ENCODE measurements around the gene ACADVL. TPM values are rescaled to one million over a fixed set of nuclear protein-coding genes. Genes with fewer than 3 reads are reported as not detected.

Gene ACADVL
- total and polyA plus RNA-seq, 2 donors (not counting 1 experiment from before 2014, with no cell fraction given), result 640 to 696 TPM

DNA sequence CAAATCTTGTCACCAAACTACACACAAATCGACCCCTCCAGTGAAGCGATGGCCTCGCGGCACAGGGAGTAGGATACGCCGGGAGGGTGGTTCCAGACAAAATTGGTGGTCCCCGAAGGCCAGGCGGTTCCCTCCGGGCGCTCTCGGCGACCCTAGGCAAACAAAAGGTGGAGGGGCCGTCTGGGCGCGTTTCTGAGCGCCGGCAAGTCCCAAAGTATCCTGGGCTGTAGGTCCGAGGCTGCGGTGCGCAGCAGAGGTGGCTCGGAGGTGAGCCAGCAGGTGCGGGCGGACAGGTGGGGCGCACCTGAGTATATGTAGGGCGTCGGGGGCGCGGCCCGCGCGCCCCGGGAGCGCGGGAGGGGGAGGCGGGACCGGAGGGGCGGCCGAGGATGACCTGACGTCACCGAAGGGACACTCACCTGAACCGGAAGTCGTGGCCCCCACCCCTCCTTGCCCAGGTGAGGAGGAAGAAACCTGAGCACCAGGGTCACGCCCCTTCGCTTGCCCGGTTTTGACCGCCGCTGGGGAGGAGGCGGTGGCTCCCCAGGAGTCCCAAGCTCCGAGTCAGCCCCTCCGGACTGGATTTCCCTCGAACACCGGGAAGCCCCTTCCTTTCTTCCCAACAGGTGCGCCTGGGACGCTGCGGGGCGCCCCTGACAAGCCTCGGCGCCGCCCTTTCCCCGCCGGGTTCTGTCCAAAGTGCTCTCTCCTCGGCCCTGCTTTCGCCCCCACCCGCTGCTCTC lies 42.6 kb downstream of the ACADVL start, which contains the start of gene CLDN7:
CLDN7 (minus strand) TSS at position 287 of the 743 bp plus-strand sequence. CDS start 435 bp downstream, outside the sequence.
- H3K4me3 Mint-ChIP-seq, result peak within 1 kb of the TSS; percentile 84
- H3K27me3 Mint-ChIP-seq, result peaks cover 23% of the 10 kb centered on the region
- Histone ChIP-seq H2AFZ (ENCODE audit: insufficient read depth, low read depth, low read length, poor library complexity, severe bottlenecking) (peak within 1 kb of the TSS; percentile 96), H3K9ac (ENCODE audit: low read length) (peak within 1 kb of the TSS; percentile 66), H4K20me1 (ENCODE audit: control insufficient read depth, insufficient read depth, low read length, poor library complexity, severe bottlenecking) (no peaks in the 10 kb centered on the region), H3K36me3 (replicated peaks in 1 of 2; ENCODE audit: control extremely low read depth in 1 of 2, control insufficient read depth in 1 of 2, extremely low read depth in 1 of 2, insufficient read depth in 2 of 2, low read length in 1 of 2) (peaks cover 3 to 17% of the 10 kb centered on the region in 2 experiments), H3K27me3 (replicated peaks in 1 of 4; ENCODE audit: control extremely low read depth in 1 of 4, control insufficient read depth in 3 of 4, insufficient read depth in 4 of 4, low read length in 3 of 4) (peaks cover 0 to 17% (median 8%) of the 10 kb centered on the region in 4 experiments), H3K4me1 (ENCODE audit: control insufficient read depth in 2 of 2, insufficient read depth in 2 of 2, low read length in 2 of 2) (peaks cover 27 to 32% of the 10 kb centered on the region in 2 donors), H3K4me3 (ENCODE audit: control extremely low read depth in 1 of 5, extremely low read depth in 1 of 5, insufficient read depth in 1 of 5, low read depth in 2 of 5, low read length in 4 of 5) (peak within 1 kb of the TSS in 4 of 5 experiments; percentile 49 to 71 (median 60)), H3K4me2 (replicated peaks; ENCODE audit: low read depth, low read length, poor library complexity, severe bottlenecking) (peak within 1 kb of the TSS; percentile 99), H3K9me3 (ENCODE audit: control extremely low read depth in 1 of 3, control insufficient read depth in 2 of 3, insufficient read depth in 1 of 3, low read length in 2 of 3) (peaks cover 0 to 4% (median 0%) of the 10 kb centered on the region in 3 donors), H3K27ac (ENCODE audit: low read length in 2 of 2) (peak within 1 kb of the TSS in 1 of 2 donors; percentile 59), H3K79me2 (ENCODE audit: control insufficient read depth, insufficient read depth, low read length) (no peaks in the 10 kb centered on the region)
- ChIA-PET CTCF (no interaction called here), POLR2A (interaction anchor here (0.9 kb wide), 1 partner anchor 24 kb away, joined by 9 read pairs; no protein-coding TSS in a partner anchor)
- peaks cover 27% of the 10 kb centered on the region for H3K4me1 Mint-ChIP-seq
- DNase-seq, result peak; percentile 50
- H3K27ac Mint-ChIP-seq, result peak within 1 kb of the TSS; percentile 66
- TF ChIP-seq EZH2 (IDR thresholded peaks at IDR 0.05; ENCODE audit: borderline replicate concordance, insufficient read depth, low read depth, low read length, poor library complexity, severe bottlenecking) (no peak), CTCF (IDR thresholded peaks at IDR 0.05) (no peak)
- no peaks in the 10 kb centered on the region for H3K9me3 Mint-ChIP-seq (ENCODE audit: insufficient read depth)
- intact Hi-C loops (cut with micrococcal nuclease), result loop anchor here (2.0 kb wide), 1 partner anchor 18 kb away; the partner anchor contains the start of gene SLC2A4
- WGBS (ENCODE audit: insufficient coverage), result 8% methylated on average over 62 of the region's 64 CpGs
- ATAC-seq (ENCODE audit: low read depth), result no peak

Data from B cell (primary cell).